Endodermal cell (in vitro differentiated cells): ENCODE results near the gene CSNK2A2. TPM values are rescaled to one million over a fixed set of nuclear protein-coding genes. Genes with fewer than 3 reads are reported as not detected.

Experiments
- DNase-seq: peaks from one replicate; pipeline ENCODE4 v3.0.0-alpha.2; 2017
- H3K27ac ChIP-seq: 2 replicates; pipeline ENCODE4 v1.5.1; 2013; ENCODE audit warnings: mild to moderate bottlenecking, low read depth, low read length, moderate library complexity
- H3K27me3 ChIP-seq: 2 replicates; pipeline ENCODE4 v1.6.1; 2013; ENCODE audit warnings: mild to moderate bottlenecking, low read length, moderate library complexity; ENCODE audit not compliant: insufficient read depth, control insufficient read depth, poor library complexity, severe bottlenecking
- H3K36me3 ChIP-seq: 2 replicates; pipeline ENCODE4 v1.7.0; 2013; ENCODE audit warnings: mild to moderate bottlenecking, low read length, moderate library complexity; ENCODE audit not compliant: control insufficient read depth, insufficient read depth
- H3K4me1 ChIP-seq: one replicate; pipeline ENCODE4 v1.7.0; 2013; ENCODE audit warnings: low read length; ENCODE audit not compliant: control insufficient read depth, insufficient read depth
- H3K4me3 ChIP-seq: 2 replicates; pipeline ENCODE4 v1.5.1; 2013; ENCODE audit warnings: mild to moderate bottlenecking, low read length, moderate library complexity
- H3K9ac ChIP-seq: 2 replicates; pipeline ENCODE4 v1.6.1; 2013; ENCODE audit warnings: mild to moderate bottlenecking, low read length, moderate library complexity; ENCODE audit not compliant: poor library complexity, severe bottlenecking; ENCODE audit errors: extremely low read depth
- H3K9me3 ChIP-seq: 2 replicates; pipeline ENCODE4 v1.6.1; 2013; ENCODE audit warnings: mild to moderate bottlenecking, low read length, moderate library complexity; ENCODE audit not compliant: control insufficient read depth
- H3K27ac Mint-ChIP-seq: 2 replicates; pipeline ENCODE4 v1.8.0; 2020; ENCODE audit warnings: mixed read lengths
- H3K27me3 Mint-ChIP-seq: 2 replicates; pipeline ENCODE4 v1.8.0; 2021; ENCODE audit warnings: mild to moderate bottlenecking, mixed read lengths; ENCODE audit not compliant: insufficient read depth
- H3K36me3 Mint-ChIP-seq: 2 replicates; pipeline ENCODE4 v1.8.0; 2020; ENCODE audit warnings: low read depth, mixed read lengths
- H3K4me1 Mint-ChIP-seq: 2 replicates; pipeline ENCODE4 v1.8.0; 2020; ENCODE audit warnings: mixed read lengths
- H3K4me3 Mint-ChIP-seq: 2 replicates; pipeline ENCODE4 v1.8.0; 2020; ENCODE audit warnings: mild to moderate bottlenecking, moderate library complexity, mixed read lengths
- H3K9me3 Mint-ChIP-seq: 2 replicates; pipeline ENCODE4 v1.8.0; 2020; ENCODE audit warnings: mild to moderate bottlenecking, mixed read lengths
- WGBS, 2 experiments: methylation state at CpG; one replicate each; pipeline versions ENCODE4 v1.1.5 to v1.1.7; 2013; ENCODE audit warnings: missing lambda C conversion rate in 2 of 2, mixed read lengths in 1 of 2; ENCODE audit not compliant: insufficient coverage in 1 of 2, insufficient read length in 1 of 2; 5-methylcytosine and 5-hydroxymethylcytosine counted together
- total RNA-seq, 2 donors: library from RNA; stranded (reverse); fragmentation: NEBNext Ultra II Directional in 1 of 2; extraction: Animal tissue kit (Norgen Biotek cat#: 25700) in 1 of 2; gene quantifications; 2 replicates in 1 of 2; 3 replicates in 1 of 2; pipeline ENCODE4 v1.2.1, GENCODE V29; 2021
- TF ChIP-seq, protein P1 (sequence below): fragments of 200-600 bp; sonication (generic); conservative IDR thresholded peaks from 2 replicates; pipeline ENCODE4 v1.5.0; 2021; ENCODE audit warnings: antibody characterized with exemption, mild to moderate bottlenecking

CSNK2A2 gene
- total RNA-seq, 2 donors from 2014 or later = 114 to 121 TPM

DNA sequence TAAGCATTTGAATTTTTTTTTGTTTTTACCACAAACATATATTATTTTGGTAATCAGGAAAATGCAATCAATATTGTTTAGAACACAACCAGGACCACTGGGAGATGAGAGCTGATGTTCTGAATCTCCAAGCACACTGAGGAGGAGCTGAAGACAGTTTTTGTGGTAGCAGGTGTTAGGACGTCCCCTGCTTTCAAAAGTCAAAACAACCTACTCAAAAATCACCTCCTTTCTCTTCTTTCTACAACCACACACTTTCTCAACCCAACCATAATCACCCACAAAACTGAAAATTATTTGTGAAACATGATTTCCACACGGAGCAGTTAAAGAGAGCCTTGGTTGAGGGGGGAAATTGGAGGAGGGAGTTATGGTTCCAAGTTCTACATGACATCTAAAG lies 42.1 kb downstream of the CSNK2A2 start:
- Histone ChIP-seq H3K27ac (no peak overlapping the region), H3K27me3 (no peaks in the 10 kb centered on the region), H3K9me3 (no peaks in the 10 kb centered on the region), H3K4me3 (no peak overlapping the region), H3K36me3 (peaks cover 14% of the 10 kb centered on the region), H3K9ac (no peak overlapping the region), H3K4me1 (no peaks in the 10 kb centered on the region)
- Mint-ChIP-seq H3K27me3 (no peaks in the 10 kb centered on the region), H3K4me3 (no peak overlapping the region), H3K9me3 (no peaks in the 10 kb centered on the region), H3K4me1 (no peaks in the 10 kb centered on the region), H3K27ac (no peak overlapping the region), H3K36me3 (peaks cover 19% of the 10 kb centered on the region)
- TF ChIP-seq, protein P1, sequence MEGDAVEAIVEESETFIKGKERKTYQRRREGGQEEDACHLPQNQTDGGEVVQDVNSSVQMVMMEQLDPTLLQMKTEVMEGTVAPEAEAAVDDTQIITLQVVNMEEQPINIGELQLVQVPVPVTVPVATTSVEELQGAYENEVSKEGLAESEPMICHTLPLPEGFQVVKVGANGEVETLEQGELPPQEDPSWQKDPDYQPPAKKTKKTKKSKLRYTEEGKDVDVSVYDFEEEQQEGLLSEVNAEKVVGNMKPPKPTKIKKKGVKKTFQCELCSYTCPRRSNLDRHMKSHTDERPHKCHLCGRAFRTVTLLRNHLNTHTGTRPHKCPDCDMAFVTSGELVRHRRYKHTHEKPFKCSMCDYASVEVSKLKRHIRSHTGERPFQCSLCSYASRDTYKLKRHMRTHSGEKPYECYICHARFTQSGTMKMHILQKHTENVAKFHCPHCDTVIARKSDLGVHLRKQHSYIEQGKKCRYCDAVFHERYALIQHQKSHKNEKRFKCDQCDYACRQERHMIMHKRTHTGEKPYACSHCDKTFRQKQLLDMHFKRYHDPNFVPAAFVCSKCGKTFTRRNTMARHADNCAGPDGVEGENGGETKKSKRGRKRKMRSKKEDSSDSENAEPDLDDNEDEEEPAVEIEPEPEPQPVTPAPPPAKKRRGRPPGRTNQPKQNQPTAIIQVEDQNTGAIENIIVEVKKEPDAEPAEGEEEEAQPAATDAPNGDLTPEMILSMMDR = no peak
- WGBS, 2 experiments = 89% methylated on average over 2 of the region's 2 CpGs; no CpG with 5 or more reads in 1 of the 2 experiments
- no peak for DNase-seq

DNA sequence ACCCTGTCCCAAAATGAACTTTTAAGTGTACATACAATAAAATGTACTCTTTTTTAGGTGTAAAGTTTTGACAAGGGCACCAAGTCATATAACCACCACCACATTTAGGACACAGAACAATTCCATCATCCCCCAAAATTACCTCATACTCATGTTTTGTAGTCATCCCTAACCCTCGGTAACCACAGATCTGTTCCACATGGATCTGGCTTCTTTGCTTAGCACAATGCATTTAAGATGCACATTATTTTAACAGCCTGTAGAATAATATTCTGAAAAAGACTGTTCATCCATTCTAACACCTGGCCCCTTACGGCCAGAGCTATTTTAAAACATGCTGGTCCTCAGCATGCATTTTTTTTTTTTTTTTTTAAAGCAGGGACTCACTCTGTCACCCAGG lies 43.6 kb downstream of the CSNK2A2 start:
- H3K27me3 ChIP-seq = no peaks in the 10 kb centered on the region
- no peak overlapping the region for H3K27ac ChIP-seq
- H3K9me3 Mint-ChIP-seq = no peaks in the 10 kb centered on the region
- H3K27ac Mint-ChIP-seq = no peak overlapping the region
- H3K4me1 ChIP-seq = no peaks in the 10 kb centered on the region
- peaks cover 4% of the 10 kb centered on the region for H3K36me3 ChIP-seq
- TF ChIP-seq, protein P1 = no peak
- H3K27me3 Mint-ChIP-seq = no peaks in the 10 kb centered on the region
- 91 to 100% methylated on average over 2 of the region's 2 CpGs for WGBS, 2 experiments
- no peak overlapping the region for H3K9ac ChIP-seq
- H3K9me3 ChIP-seq = no peaks in the 10 kb centered on the region
- H3K4me3 Mint-ChIP-seq = no peak overlapping the region
- H3K4me1 Mint-ChIP-seq = no peaks in the 10 kb centered on the region
- no peak overlapping the region for H3K4me3 ChIP-seq
- peaks cover 8% of the 10 kb centered on the region for H3K36me3 Mint-ChIP-seq
- no peak for DNase-seq

DNA sequence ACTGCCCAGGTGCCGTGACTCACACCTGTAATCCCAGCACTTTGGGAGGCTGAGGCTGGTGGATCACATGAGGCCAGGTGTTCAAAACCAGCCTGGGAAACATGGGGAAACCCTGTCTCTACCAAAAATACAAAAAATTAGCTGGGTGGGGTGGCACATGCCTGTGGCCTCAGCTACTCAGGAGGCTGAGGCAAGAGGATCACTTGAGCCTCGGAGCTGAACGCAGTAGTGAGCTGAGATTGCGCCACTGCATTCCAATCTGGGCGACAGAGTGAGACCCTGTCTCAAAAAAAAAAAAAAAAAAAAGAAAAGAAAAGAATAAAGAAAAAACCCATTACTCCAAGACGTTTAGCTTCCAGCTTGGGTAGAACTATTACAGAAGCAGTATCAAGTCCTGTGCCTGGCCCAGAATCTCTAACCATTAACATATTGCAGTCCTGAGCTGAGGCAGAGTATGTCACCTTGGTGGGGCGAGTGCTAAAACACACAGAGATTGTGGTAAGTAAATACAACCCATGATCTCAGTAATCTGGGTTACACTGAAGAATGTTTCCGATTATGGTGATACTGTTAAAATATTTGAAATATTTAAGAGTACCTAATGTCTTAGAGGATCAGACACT lies 45.5 kb downstream of the CSNK2A2 start:
- 85 to 90% methylated on average over 3 to 8 of the region's 8 CpGs for WGBS, 2 experiments
- H3K27ac ChIP-seq = no peak overlapping the region
- H3K9ac ChIP-seq = no peak overlapping the region
- no peak overlapping the region for H3K4me3 ChIP-seq
- Mint-ChIP-seq H3K27me3 (no peaks in the 10 kb centered on the region), H3K4me3 (no peak overlapping the region), H3K4me1 (no peaks in the 10 kb centered on the region), H3K36me3 (no peaks in the 10 kb centered on the region), H3K27ac (no peak overlapping the region), H3K9me3 (no peaks in the 10 kb centered on the region)
- no peak for DNase-seq
- TF ChIP-seq, protein P1 = no peak
- no peaks in the 10 kb centered on the region for H3K4me1 ChIP-seq
- no peaks in the 10 kb centered on the region for H3K9me3 ChIP-seq
- no peaks in the 10 kb centered on the region for H3K27me3 ChIP-seq
- no peaks in the 10 kb centered on the region for H3K36me3 ChIP-seq
